Measurements from ENCODE around the gene DPY30.
A peak's percentile ranks its signal among the peaks of the same experiment; 100 is the strongest.
"Not testable (repeated sequence)": the region's sequence is repeated elsewhere in the genome, so short reads cannot be mapped to it uniquely, and the experiment has no call there.

The DPY30 gene

DNA sequence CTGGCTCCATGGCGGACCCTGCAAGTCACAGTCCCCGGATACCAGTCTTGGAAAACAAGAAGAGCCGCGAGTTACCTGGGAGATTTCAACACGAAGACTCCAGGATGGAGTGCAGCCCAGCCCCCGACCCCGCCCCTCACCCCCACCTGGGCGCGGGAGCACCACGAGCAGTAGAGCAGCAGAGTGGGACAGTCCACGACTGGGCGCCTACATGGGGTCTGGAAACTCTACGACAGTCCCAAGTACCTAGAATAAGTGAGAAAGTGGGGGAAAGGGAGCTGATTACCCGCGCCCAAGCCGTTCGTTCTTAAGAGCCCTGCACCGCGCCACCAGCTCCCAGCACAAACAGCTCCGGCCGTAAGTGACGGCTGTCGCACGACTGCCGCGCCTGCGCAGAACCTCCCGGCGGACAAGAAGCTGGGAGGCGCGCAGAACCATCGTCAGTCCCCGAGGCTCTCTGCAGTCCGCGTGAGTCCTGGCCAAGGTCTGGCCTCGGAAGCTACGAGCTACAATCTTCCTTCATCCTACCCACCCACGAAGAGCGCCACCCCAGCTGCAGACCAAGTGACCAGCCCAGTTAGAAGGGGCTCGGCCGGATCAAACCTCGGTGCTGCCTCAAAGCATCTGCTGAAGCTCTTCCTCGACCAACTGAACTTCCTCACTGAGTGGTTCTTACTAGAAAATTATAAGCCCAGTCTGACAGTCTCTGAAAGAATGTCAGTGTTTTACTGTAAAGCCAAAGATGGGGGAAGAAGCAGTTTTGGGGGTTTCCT lies at the start of gene DPY30:
DPY30 (minus strand) TSS at position 359 of the 773 bp plus-strand sequence; CDS start at position 10, 349 bp downstream.
- peak; percentile 90 for DNase-seq (ENCODE audit: low spot score)

- no peak for DNase-seq (ENCODE audit: low spot score)
These were observed 34.5 kb upstream of the DPY30 start for GRCh38 chr2:32074134-32074506.

GRCh38 chr2:32067549-32067948 lies 27.9 kb upstream of the DPY30 start:
- DNase-seq (ENCODE audit: low spot score), result no peak

GRCh38 chr2:32064713-32065112 lies 25.1 kb upstream of the DPY30 start:
- no peak for DNase-seq (ENCODE audit: low spot score)

- DNase-seq (ENCODE audit: low spot score), result peak; percentile 3
These were observed 24.5 kb upstream of the DPY30 start for GRCh38 chr2:32064021-32064601.

DNA sequence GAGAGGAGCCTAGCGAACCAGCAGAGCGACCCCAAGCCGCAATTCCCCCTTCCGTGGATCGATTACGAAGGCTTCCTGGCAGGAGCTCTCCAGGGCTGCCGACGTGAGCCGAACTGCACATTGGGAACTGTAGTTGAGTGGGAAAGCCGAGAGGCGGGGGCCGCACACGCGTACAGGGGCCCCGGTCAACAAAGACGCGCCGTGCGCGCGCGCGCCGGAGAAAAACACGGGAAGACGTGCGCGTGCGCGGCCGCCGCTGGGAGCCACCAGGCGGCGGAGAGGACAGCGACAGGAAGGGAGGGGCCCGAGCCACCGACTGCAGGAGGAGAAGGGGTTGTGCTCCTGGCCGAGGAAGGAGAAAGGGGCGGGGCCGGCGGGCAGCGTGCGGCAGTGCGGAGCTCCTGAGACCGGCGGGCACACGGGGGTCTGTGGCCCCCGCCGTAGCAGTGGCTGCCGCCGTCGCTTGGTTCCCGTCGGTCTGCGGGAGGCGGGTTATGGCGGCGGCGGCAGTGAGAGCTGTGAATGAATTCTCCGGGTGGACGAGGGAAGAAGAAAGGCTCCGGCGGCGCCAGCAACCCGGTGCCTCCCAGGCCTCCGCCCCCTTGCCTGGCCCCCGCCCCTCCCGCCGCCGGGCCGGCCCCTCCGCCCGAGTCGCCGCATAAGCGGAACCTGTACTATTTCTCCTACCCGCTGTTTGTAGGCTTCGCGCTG lies 23.9 kb upstream of the DPY30 start, which contains the start of gene SPAST:
SPAST (plus strand) TSS at position 247 of the 711 bp plus-strand sequence; CDS start at position 523, 276 bp downstream.
- DNase-seq (ENCODE audit: low spot score), result peak; percentile 97

GRCh38 chr2:32061973-32062861 lies 22.6 kb upstream of the DPY30 start:
- no peak for DNase-seq (ENCODE audit: low spot score)

DNA sequence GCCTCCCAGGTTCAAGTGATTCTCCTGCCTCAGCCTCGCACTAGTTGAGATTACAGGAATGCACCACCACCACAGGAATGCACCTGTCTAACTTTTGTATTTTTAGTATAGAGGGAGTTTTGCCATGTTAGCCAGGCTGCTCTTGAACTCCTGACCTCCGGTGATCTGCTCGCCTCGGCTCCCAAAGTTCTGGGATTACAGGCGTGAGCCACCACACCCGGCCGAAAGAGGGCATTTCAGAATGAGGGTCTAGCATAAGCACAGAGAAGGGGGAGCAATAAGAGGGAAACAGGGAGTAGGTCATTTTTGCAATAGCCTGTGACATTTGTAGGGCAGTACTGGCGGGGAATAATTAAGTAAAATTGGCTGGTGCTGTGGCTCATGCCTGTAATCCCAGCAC lies 21.8 kb upstream of the DPY30 start:
- no peak for DNase-seq (ENCODE audit: low spot score)

- no peak for DNase-seq (ENCODE audit: low spot score)
These were observed 20.7 kb upstream of the DPY30 start for GRCh38 chr2:32060266-32060665.

- no peak for DNase-seq (ENCODE audit: low spot score)
These were observed 18.5 kb upstream of the DPY30 start for GRCh38 chr2:32058130-32058529.

- DNase-seq (ENCODE audit: low spot score), result not testable (repeated sequence)
These were observed 15.0 kb upstream of the DPY30 start for GRCh38 chr2:32054583-32054982.

DNA sequence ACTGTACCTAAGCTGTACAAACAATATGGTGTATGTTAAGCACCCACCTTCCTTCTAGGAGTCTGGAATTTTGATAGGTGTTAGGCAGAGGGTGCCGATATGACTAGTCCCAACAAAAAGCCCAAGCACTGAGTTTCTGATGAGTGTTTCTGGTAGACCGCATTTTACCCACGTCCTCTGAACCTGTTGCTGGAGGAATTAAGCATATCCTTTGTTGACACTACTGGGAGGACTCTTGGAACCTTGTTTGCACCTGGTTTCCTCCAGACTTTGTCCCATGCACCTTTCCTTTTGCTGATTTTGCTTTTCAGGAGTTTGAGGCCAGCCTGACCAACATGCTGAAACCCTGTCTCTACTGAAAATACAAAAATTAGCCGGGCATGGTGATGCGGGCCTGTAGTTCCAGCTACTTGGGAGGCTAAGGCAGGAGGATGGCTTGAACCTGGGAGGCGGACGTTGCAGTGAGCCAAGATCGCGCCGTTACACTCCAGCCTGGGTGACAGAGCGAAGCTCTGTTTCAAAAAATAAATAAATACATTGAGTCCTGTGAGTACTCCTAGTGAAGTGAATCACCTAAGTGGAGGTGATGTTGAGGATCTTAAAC lies 12.3 kb upstream of the DPY30 start:
- no peak for DNase-seq (ENCODE audit: low spot score)

DNA sequence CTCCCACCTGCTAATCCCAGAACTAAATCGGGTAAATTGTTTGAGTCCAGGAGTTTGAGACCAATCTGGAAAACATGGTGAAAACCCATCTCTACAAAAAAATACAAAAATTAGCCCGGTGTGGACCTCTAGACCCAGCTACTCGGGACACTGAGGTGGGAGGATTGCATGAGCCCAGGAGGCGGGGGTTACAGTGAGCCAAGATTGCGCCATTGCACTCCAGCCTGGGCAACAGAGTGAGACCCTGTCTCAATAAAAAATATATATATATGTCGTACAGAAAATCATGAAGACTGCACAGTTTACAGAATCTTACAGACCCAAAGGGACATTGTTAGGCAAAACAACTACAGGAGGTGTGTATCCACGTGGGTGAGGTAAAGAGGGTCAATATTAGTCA lies 4.0 kb upstream of the DPY30 start:
- DNase-seq (ENCODE audit: low spot score), result no peak

DNA sequence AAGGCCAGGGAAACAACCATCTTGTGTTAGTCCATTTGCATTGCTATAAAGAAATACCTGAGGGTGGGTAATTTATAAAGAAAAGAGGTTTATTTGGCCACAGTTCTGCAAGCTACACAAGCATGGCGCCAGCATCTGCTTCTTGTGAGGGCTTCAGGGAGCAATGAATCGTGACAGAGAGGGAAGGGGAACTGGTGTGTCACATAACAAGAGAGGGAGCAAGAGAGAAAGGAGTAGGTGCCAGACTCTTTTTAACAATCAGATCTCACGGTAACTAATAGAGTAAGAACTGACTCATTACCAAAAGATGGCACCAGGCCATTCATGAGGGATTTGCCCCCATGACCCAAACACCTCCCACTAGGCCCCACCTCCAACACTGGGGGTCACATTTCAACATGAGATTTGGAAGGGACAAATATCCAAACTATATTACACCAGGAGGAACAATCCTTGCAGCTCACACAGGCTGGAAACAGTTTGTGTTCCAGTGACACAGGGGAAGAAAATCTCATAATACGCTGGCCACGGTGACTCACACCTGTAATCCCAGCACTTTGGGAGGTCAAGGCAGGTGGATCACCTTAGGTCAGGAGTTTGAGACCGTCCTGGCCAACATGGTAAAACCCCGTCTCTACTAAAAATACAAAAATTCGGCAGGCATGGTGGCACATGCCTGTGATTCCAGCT lies 5.3 kb downstream of the DPY30 start:
- not testable (repeated sequence) for DNase-seq (ENCODE audit: low spot score)

DNA sequence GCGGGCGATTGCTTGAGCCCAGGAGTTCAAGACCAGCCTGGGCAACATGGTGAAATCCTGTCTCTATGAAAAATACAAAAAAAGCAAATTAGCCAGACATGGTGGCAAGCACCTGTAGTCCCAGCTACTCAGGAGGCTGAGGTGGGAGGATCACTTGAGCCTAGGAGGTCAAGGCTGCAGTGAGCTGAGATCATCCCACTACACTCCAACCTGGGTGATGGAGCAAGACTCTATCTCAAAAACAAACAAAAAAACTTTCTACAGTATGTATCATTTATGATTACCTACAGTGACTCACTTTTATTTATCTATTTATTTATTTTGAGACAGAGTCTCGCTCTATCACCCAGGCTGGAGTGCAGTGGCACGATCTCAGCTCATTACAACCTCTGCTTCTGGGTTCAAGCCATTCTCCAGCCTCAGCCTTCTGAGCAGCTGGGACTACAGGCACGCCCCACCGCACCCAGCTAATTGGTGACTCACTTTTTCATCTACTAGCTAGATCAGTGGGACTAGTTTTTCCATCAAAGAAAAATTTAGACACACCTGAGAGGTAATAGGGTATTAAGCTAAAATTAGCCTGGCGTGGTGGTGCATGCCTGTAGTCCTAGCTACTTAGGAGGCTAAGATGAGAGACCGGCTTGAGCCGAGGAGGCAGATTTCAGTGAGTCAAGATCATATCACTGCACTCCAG lies 20.7 kb downstream of the DPY30 start:
- not testable (repeated sequence) for DNase-seq (ENCODE audit: low spot score)

GRCh38 chr2:32012872-32013271 lies 26.7 kb downstream of the DPY30 start:
- DNase-seq (ENCODE audit: low spot score), result no peak

DNA sequence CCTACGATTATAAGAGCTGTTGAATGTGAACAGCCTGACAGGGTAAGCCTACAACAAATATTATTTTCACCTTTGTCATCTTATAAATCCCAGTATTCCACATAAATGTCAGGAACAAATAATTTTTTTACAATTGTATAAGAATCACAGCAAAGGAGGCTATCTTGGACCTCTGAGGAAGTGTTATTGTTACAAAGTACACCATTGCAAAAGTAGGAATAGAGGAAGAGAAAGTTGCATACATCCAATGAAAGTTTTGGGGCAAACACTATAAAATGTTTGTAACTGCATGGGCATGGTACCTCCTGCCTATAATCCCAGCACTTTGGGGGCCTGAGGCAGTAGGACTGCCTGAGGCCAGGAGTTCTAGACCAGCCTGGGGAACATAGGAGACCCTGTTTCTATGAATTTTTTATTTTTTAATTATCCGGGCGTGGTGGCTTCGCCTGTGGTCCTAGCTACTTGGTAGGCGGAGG lies 28.1 kb downstream of the DPY30 start:
- DNase-seq (ENCODE audit: low spot score), result no peak

DNA sequence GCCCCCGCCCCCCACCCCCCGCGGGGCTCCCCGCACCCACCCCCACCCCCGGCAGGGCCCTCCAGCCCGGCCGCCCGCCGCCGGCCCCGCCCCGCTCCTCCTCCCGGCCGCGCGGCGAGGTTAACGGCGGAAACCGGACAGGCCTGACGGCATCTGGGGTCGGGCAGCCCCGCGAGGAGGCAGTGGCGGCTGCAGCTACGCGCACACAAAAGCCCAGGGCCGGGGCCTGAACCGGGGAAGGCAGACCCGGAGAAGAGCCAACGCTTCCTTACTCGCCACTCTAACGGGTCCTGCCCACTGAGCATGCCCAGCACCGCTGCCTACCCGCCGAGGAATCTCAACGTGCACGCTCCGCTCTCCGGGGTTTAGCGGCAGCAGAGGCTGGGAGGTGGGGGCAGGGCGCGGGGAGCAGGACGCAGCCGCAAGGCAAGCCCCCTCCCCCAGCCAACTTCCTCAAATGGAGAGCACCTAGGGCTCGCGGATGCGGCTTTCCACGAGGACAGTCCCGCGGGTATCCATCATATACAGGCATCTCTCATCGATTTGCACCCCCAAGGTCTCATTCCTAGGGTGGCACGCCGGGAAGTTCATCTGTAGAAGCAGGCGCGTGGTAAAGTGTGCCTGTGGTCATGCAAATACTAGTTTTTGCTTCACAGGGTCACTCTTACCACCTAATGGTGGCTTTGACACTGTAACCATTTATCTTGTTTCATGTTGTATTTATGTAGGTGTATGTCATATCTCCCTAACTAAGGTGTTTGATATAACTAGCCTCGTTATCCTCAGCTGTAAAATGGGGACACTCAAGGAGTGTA lies 28.7 kb downstream of the DPY30 start, which contains the start of gene MEMO1:
MEMO1 (minus strand) TSS at position 339 of the 815 bp plus-strand sequence. CDS start 761 bp downstream, outside the sequence.
- peak; percentile 92 for DNase-seq (ENCODE audit: low spot score)

- DNase-seq (ENCODE audit: low spot score), result peak; percentile 61
These were observed 29.3 kb downstream of the DPY30 start for GRCh38 chr2:32010280-32010669.

Measured in CD4-positive, alpha-beta T cell treated with Interleukin-6 at 100 ng/mL for 8 hours (primary cell).